B cell (primary cell): Measurements from ENCODE around the gene CCDC3.

Experiments
- CTCF ChIP-seq: fragments of 200-600 bp; IDR thresholded peaks from one replicate; pipeline ENCODE4 v1.8.0; 2022; ENCODE audit warnings: antibody characterized with exemption, mild to moderate bottlenecking
- EZH2 ChIP-seq: IDR thresholded peaks from 2 replicates; pipeline ENCODE4 v1.6.1; 2012; ENCODE audit warnings: borderline replicate concordance, low read depth, mild to moderate bottlenecking, moderate library complexity, low read length; ENCODE audit not compliant: insufficient read depth, poor library complexity, severe bottlenecking

GRCh38 chr10:12922117-12922900 is 79.2 kb downstream of the CCDC3 start:
- TF ChIP-seq EZH2 = no peak
- TF ChIP-seq CTCF = no peak
